Adrenal gland (tissue), 12 donors: ENCODE data around the gene ARVCF. TPM values are rescaled to one million over a fixed set of nuclear protein-coding genes. Genes with fewer than 3 reads are reported as not detected.

Experiments used
- DNase-seq, 7 donors: peaks; one replicate each; pipeline ENCODE4 v3.0.0-alpha.2; 2019 to 2020
- H3K27ac ChIP-seq, 5 donors: fragments of 200-600 bp; sonication (generic) in 4 of 5; 1 replicate in 3 of 5; 2 replicates in 2 of 5; pipeline versions ENCODE4 v1.5.1 to v1.8.0; 2016 to 2020; ENCODE audit warnings: mild to moderate bottlenecking in 1 of 5
- H3K27me3 ChIP-seq: fragments of 200-600 bp; 2 replicates; pipeline ENCODE4 v1.8.0; 2021
- H3K36me3 ChIP-seq, 2 donors: fragments of 200-600 bp; replicated peaks in 1 of 2; 1 replicate in 1 of 2; 2 replicates in 1 of 2; pipeline versions ENCODE4 v1.5.1 to v1.8.0; 2018 to 2022
- H3K4me1 ChIP-seq, 2 donors: fragments of 200-600 bp; replicated peaks in 1 of 2; 1 replicate in 1 of 2; 2 replicates in 1 of 2; pipeline versions ENCODE4 v1.5.1 to v1.8.0; 2018 to 2021
- H3K4me3 ChIP-seq, 4 donors: fragments of 200-600 bp; sonication (generic) in 3 of 4; one replicate each; pipeline ENCODE4 v1.5.1; 2016 to 2018
- H3K9me3 ChIP-seq, 3 donors: fragments of 200-600 bp; sonication (generic) in 1 of 3; replicated peaks in 1 of 3; 1 replicate in 2 of 3; 2 replicates in 1 of 3; pipeline versions ENCODE4 v1.5.1 to v1.8.0; 2016 to 2021
- CTCF ChIP-seq, 6 experiments: fragments of 450-650 bp in 4 of 6; fragments of 200-600 bp in 2 of 6; sonication (generic) in 1 of 6; IDR thresholded peaks; 1 replicate in 5 of 6; 2 replicates in 1 of 6; pipeline versions ENCODE4 v1.5.1 to v1.8.0; 2016 to 2021; ENCODE audit warnings: antibody characterized with exemption in 6 of 6, mild to moderate bottlenecking in 2 of 6, moderate library complexity in 1 of 6
- POLR2A ChIP-seq, 2 donors: fragments of 450-650 bp; IDR thresholded peaks; one replicate each; pipeline ENCODE4 v1.6.1; 2017; ENCODE audit warnings: antibody characterized with exemption in 2 of 2, mild to moderate bottlenecking in 2 of 2, moderate library complexity in 1 of 2
- WGBS, 4 donors: extraction: QIAGEN DNeasy Blood & Tissue Kit in 2 of 4; methylation state at CpG; one replicate each; pipeline versions ENCODE4 v1.1.5 to v1.1.7; 2013 to 2017; 5-methylcytosine and 5-hydroxymethylcytosine counted together
- intact Hi-C, 2 donors: fragments of 100-400 bp; cut with DNase I; formaldehyde crosslinking; loops; one replicate each; pipeline versions ENCODE4 v1.14.1 to v1.15.0; 2022 to 2023
- polyA plus RNA-seq, 3 donors: library from polyadenylated mRNA; stranded (reverse); fragments of 200-250 nt in 2 of 3; fragments of 350-450 nt in 1 of 3; fragmentation: Illumina TruSeq in 1 of 3; extraction: RNeasy Lipid Tissue Mini Kit (QIAGEN cat#74804) in 1 of 3; gene quantifications; one replicate each; pipeline ENCODE4 v1.2.3, GENCODE V29; 2013 to 2014
- total RNA-seq, 9 donors: library from RNA; depleted of rRNA in 4 of 9; stranded (reverse); fragments of >200 nt in 4 of 9; fragments of 120-200 nt in 1 of 9; fragmentation: NEBNext Ultra II Directional in 1 of 9; extraction: Animal tissue kit (Norgen Biotek cat#: 25700) in 1 of 9; gene quantifications; one replicate each; pipeline versions ENCODE4 v1.1.0 to v1.2.4, GENCODE V29; 2013 to 2023
- donor health status: healthy with polysubstance abuse.
- donor health status: Bipolar disorder and iron deficiency.
- donor health status: DM: yes; HTN: yes; CAD: no.
- donor health status: DM: no; HTN: no; CAD: no.
- donor health status: DM: no; HTN: no; CAD: no.
- donor health status: DM: yes; HTN: yes; CAD: no.

Gene ARVCF
- total and polyA plus RNA-seq, 12 donors: 1.2 to 74.8 (median 18.6) TPM

- Histone ChIP-seq H3K4me3 (no peak overlapping the region), H3K27me3 (no peaks in the 10 kb centered on the region), H3K4me1 (no peaks in the 10 kb centered on the region), H3K9me3 (no peaks in the 10 kb centered on the region), H3K27ac (no peak overlapping the region), H3K36me3 (peaks cover 0 to 25% of the 10 kb centered on the region in 2 donors)
- no peak for DNase-seq
- WGBS, 4 donors: 91 to 95% (median 94%) methylated on average over 23 to 32 of the region's 32 CpGs
- intact Hi-C loops: loop anchor here in 1 of 2 donors (10.0 kb wide), 1 partner anchor 107 kb away; the partner anchor contains the start of gene DGCR8
- TF ChIP-seq CTCF (IDR thresholded peaks at IDR 0.05): no peak
- no peak for TF ChIP-seq POLR2A (IDR thresholded peaks at IDR 0.05)
These were observed 39.1 kb downstream of the ARVCF start for GRCh38 chr22:19977296-19978243.

DNA sequence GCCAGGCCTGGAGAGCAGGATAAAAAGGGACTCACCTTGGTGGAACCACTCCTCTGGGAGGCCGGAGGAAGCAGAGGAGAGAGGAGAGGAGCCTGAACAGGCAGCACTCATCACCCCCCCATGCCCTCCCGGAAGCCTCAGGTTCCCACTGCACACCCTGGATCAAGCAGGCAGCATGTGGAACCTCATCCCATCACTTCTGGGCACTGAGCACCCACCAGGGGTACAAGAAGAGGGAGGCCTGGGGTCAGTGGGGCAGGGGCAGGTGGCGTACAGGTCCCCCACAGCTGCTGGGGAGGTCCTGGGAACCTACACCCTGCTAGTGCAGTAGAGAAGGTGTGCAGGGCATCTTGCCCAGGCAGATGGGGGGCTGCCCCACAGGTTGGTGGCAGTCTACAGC, 40.0 kb downstream of the ARVCF start:
- 89 to 100% (median 91%) methylated on average over 1 to 3 of the region's 3 CpGs for WGBS, 4 donors
- no peaks in the 10 kb centered on the region for H3K9me3 ChIP-seq
- intact Hi-C loops: loop anchor here in 1 of 2 donors (10.0 kb wide), 1 partner anchor 108 kb away; the partner anchor contains the start of gene DGCR8
- peaks cover 0 to 25% of the 10 kb centered on the region in 2 donors for H3K36me3 ChIP-seq
- no peak overlapping the region for H3K27ac ChIP-seq
- TF ChIP-seq CTCF (IDR thresholded peaks at IDR 0.05): no peak
- H3K27me3 ChIP-seq: no peaks in the 10 kb centered on the region
- no peaks in the 10 kb centered on the region for H3K4me1 ChIP-seq
- no peak for DNase-seq
- H3K4me3 ChIP-seq: no peak overlapping the region

DNA sequence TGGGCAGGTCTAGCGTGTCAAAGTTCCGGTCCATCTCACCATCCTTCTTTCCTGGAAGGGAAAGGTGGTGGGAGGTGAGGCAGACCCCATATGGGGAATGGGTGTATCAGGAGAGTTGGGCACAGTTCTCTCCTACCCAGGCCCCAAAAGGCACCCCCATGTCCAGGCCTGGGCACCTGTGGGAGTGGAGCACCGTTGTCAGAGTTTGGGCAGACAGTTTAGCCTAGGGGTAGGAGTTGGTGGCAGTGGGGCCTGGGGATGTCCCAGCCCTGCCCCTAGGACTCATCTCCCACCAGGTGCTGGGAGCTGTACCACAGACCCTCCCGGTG, 41.0 kb downstream of the ARVCF start:
- no peak overlapping the region for H3K4me3 ChIP-seq
- no peak for DNase-seq
- peaks cover under 1 to 3% of the 10 kb centered on the region in 2 donors for H3K4me1 ChIP-seq
- H3K27me3 ChIP-seq: no peaks in the 10 kb centered on the region
- no peaks in the 10 kb centered on the region for H3K9me3 ChIP-seq
- peaks cover 0 to 19% of the 10 kb centered on the region in 2 donors for H3K36me3 ChIP-seq
- intact Hi-C loops: loop anchor here in 1 of 2 donors (10.0 kb wide), 1 partner anchor 109 kb away; the partner anchor contains the start of gene DGCR8
- whole genome bisulfite sequencing, 4 donors: 84 to 100% (median 93%) methylated on average over 2 to 4 of the region's 4 CpGs
- no peak overlapping the region for H3K27ac ChIP-seq
- TF ChIP-seq CTCF (IDR thresholded peaks at IDR 0.05) (no peak), POLR2A (IDR thresholded peaks at IDR 0.05) (no peak)

GRCh38 chr22:19974935-19975706, 41.5 kb downstream of the ARVCF start:
- DNase-seq: no peak
- TF ChIP-seq CTCF (IDR thresholded peaks at IDR 0.05): no peak
- no peak for TF ChIP-seq POLR2A (IDR thresholded peaks at IDR 0.05)
- intact Hi-C loops: loop anchor here (5.0 to 10.0 kb wide), 4 partner anchors 42 to 157 kb away; partner anchors contain the start of genes ARVCF (in 1 of the 2), DGCR8 (in 1 of the 2) and ZDHHC8 (in 1 of the 2)
- Histone ChIP-seq H3K36me3 (peaks cover 0 to 20% of the 10 kb centered on the region in 2 donors), H3K9me3 (no peaks in the 10 kb centered on the region), H3K27ac (no peak overlapping the region), H3K27me3 (no peaks in the 10 kb centered on the region), H3K4me3 (no peak overlapping the region), H3K4me1 (peaks cover 6 to 7% of the 10 kb centered on the region in 2 donors)
- WGBS, 4 donors: 67 to 84% (median 75%) methylated on average over 5 to 13 of the region's 13 CpGs
